K562 (cell line): Measurements from ENCODE around the gene SOCS3. TPM values are rescaled to one million over a fixed set of nuclear protein-coding genes. Genes with fewer than 3 reads are reported as not detected.

Experiments
- ATAC-seq: fragments of 200-7000 bp; cut with Tn5 transposase; 3 replicates; pipeline ENCODE4 v1.9.1; 2020; ENCODE audit warnings: moderate library complexity
- BruUV-seq: library from RNA; stranded (reverse); fragments of 400-500 nt; replicated peaks from 2 replicates; lab custom pipeline; 2021; lab: Mats Ljungman, UMichigan
- CTCF ChIA-PET: fragments of 300-600 bp; formaldehyde crosslinking; extraction: SDS; loops from one replicate; lab custom pipeline; 2021; ENCODE audit warnings: low intra/inter-chr PET ratio; lab: Yijun Ruan, JAX
- POLR2A ChIA-PET: fragments of 300-600, 350-650 bp; sonication (Branson Sonifier 250); formaldehyde crosslinking; extraction: SDS; loops from one replicate; lab custom pipeline; 2021; ENCODE audit warnings: antibody characterized with exemption, inconsistent platforms; lab: Yijun Ruan, JAX
- DNase-seq, 4 experiments: peaks; one replicate each; pipeline versions ENCODE4 v3.0.0 to v3.0.0-alpha.2; 2011 to 2018; ENCODE audit warnings: low spot score in 3 of 4, mixed read lengths in 3 of 4; ENCODE audit errors: extremely low read depth in 1 of 4
- FAIRE-seq: peaks from 2 replicates; lab custom pipeline; 2011; peaks lifted over from hg19 to GRCh38; lab: Jason Lieb, UNC
- H2AFZ ChIP-seq: 2 replicates; pipeline ENCODE4 v1.6.0; 2011; ENCODE audit warnings: low read depth, low read length, control low read depth, inconsistent platforms
- H3K27ac ChIP-seq: fragments of 200-600 bp; 3 replicates; pipeline ENCODE4 v1.8.0; 2011; ENCODE audit warnings: low read depth, mild to moderate bottlenecking, control low read depth, inconsistent platforms, low read length, moderate library complexity, mixed read lengths; ENCODE audit errors: extremely low read depth
- H3K27me3 ChIP-seq, 2 experiments: fragments of 300-600 bp in 1 of 2; 2 replicates in 1 of 2; 3 replicates in 1 of 2; pipeline versions ENCODE4 v1.6.0 to v1.8.0; 2011; ENCODE audit warnings: inconsistent platforms in 2 of 2, low read length in 2 of 2, mild to moderate bottlenecking in 1 of 2, mixed read lengths in 1 of 2, moderate library complexity in 1 of 2; ENCODE audit not compliant: control insufficient read depth in 2 of 2, insufficient read depth in 2 of 2
- H3K36me3 ChIP-seq: fragments of 300-600 bp; 3 replicates; pipeline ENCODE4 v1.8.0; 2011; ENCODE audit warnings: mild to moderate bottlenecking, low read length, inconsistent platforms; ENCODE audit not compliant: control insufficient read depth, insufficient read depth
- H3K4me1 ChIP-seq, 2 experiments: fragments of 200-600 bp in 1 of 2; replicated peaks in 1 of 2; 2 replicates in 1 of 2; 3 replicates in 1 of 2; pipeline versions ENCODE4 v1.5.1 to v1.8.0; 2011; ENCODE audit warnings: inconsistent platforms in 2 of 2, low read length in 2 of 2, mild to moderate bottlenecking in 1 of 2, mixed read lengths in 1 of 2, moderate library complexity in 1 of 2; ENCODE audit not compliant: control insufficient read depth in 2 of 2, insufficient read depth in 2 of 2
- H3K4me2 ChIP-seq: 2 replicates; pipeline ENCODE4 v1.6.1; 2011; ENCODE audit warnings: low read length, control low read depth, inconsistent platforms, mixed read lengths; ENCODE audit not compliant: insufficient read depth
- H3K4me3 ChIP-seq: fragments of 200-600 bp; sonication (generic), shearing (Covaris generic); 2 replicates; pipeline ENCODE4 v1.5.1; 2016; ENCODE audit warnings: control low read depth, inconsistent platforms
- H3K79me2 ChIP-seq: fragments of 200-600 bp; 3 replicates; pipeline ENCODE4 v1.8.0; 2011; ENCODE audit warnings: low read length, inconsistent platforms; ENCODE audit not compliant: control insufficient read depth, insufficient read depth
- H3K9ac ChIP-seq, 2 experiments: 2 replicates each; pipeline versions ENCODE4 v1.6.0 to v1.6.1; 2011; ENCODE audit warnings: low read depth in 2 of 2, low read length in 2 of 2, control low read depth in 1 of 2, inconsistent platforms in 1 of 2, mild to moderate bottlenecking in 1 of 2, mixed read lengths in 1 of 2; ENCODE audit not compliant: insufficient read depth in 1 of 2
- H3K9me1 ChIP-seq: one replicate; pipeline ENCODE4 v1.6.0; 2011; ENCODE audit warnings: inconsistent platforms, mild to moderate bottlenecking, low read length, moderate library complexity; ENCODE audit not compliant: control insufficient read depth, insufficient read depth
- H3K9me3 ChIP-seq: replicated peaks from 2 replicates; pipeline ENCODE4 v1.5.1; 2011; ENCODE audit warnings: low read depth, low read length, inconsistent platforms; ENCODE audit not compliant: control insufficient read depth, insufficient read depth
- H4K20me1 ChIP-seq: replicated peaks from 2 replicates; pipeline ENCODE4 v1.6.1; 2011; ENCODE audit warnings: low read length, inconsistent platforms, mixed read lengths; ENCODE audit not compliant: control insufficient read depth, insufficient read depth
- ADNP ChIP-seq: fragments of 200-800 bp; sonication (Bioruptor generic); IDR thresholded peaks from 2 replicates; pipeline ENCODE4 v1.6.1; 2016; ENCODE audit warnings: missing genetic modification characterization, missing compliant biosample characterization
- CBX5 ChIP-seq: IDR thresholded peaks from 2 replicates; pipeline ENCODE4 v1.6.1; 2014; ENCODE audit warnings: low read depth, borderline replicate concordance
- DDX20 ChIP-seq: fragments of 450-650 bp; IDR thresholded peaks from 2 replicates; pipeline ENCODE4 v1.6.1; 2016; ENCODE audit warnings: missing genetic modification characterization, low read depth, mild to moderate bottlenecking, missing compliant biosample characterization, moderate library complexity
- MCM2 ChIP-seq: fragments of 450-650 bp; IDR thresholded peaks from 2 replicates; pipeline ENCODE4 v1.6.1; 2017; ENCODE audit warnings: low read depth, mild to moderate bottlenecking
- MEF2A ChIP-seq: IDR thresholded peaks from 2 replicates; pipeline ENCODE4 v1.6.1; 2011; ENCODE audit warnings: low read depth, mild to moderate bottlenecking, low read length, moderate library complexity; ENCODE audit not compliant: control insufficient read depth
- NUFIP1 ChIP-seq: fragments of 450-650 bp; IDR thresholded peaks from 2 replicates; pipeline ENCODE4 v1.6.1; 2018; ENCODE audit not compliant: partially characterized antibody
- PCBP2 ChIP-seq: fragments of 200-400 bp; formaldehyde crosslinking; IDR thresholded peaks from 2 replicates; pipeline ENCODE4 v1.6.1; 2018; ENCODE audit warnings: low read length, low read depth, mild to moderate bottlenecking, moderate library complexity; ENCODE audit not compliant: poor library complexity, severe bottlenecking
- RBM14 ChIP-seq: fragments of 200-400 bp; formaldehyde crosslinking; IDR thresholded peaks from 2 replicates; pipeline ENCODE4 v1.6.1; 2018; ENCODE audit warnings: low read depth, mild to moderate bottlenecking, low read length, moderate library complexity, borderline replicate concordance; ENCODE audit not compliant: insufficient read depth
- TCF3 ChIP-seq: sonication (generic); formaldehyde crosslinking; IDR thresholded peaks from 2 replicates; pipeline ENCODE4 v1.4.0; 2020; ENCODE audit warnings: mild to moderate bottlenecking, missing genetic modification reagents
- ZMIZ1 ChIP-seq, 2 experiments: fragments of 150-350 bp in 1 of 2; IDR thresholded peaks; 2 replicates each; pipeline ENCODE4 v1.6.1; 2012 to 2016; ENCODE audit warnings: low read depth in 2 of 2, low read length in 2 of 2, mild to moderate bottlenecking in 1 of 2, moderate library complexity in 1 of 2
- ZNF445 ChIP-seq: fragments of 250-450 bp; sonication (Bioruptor Pico); IDR thresholded peaks from 2 replicates; pipeline ENCODE4 v1.4.0; 2020; ENCODE audit warnings: low read depth, mild to moderate bottlenecking, moderate library complexity
- ZNF584 ChIP-seq: fragments of 200-800 bp; sonication (Bioruptor generic); IDR thresholded peaks from 2 replicates; pipeline ENCODE4 v1.6.1; 2016; ENCODE audit warnings: low read depth, mild to moderate bottlenecking, missing genetic modification characterization, missing compliant biosample characterization
- ZNF79 ChIP-seq: fragments of 250-450 bp; sonication (Bioruptor Pico); IDR thresholded peaks from 2 replicates; pipeline ENCODE4 v1.4.0; 2020; ENCODE audit warnings: low read depth, mild to moderate bottlenecking, moderate library complexity
- WGBS: fragments of 100-300 bp; shearing (Covaris generic); methylation state at CpG from one replicate; pipeline ENCODE4 v1.1.6; 2016; ENCODE audit warnings: low coverage, mixed read lengths; ENCODE audit not compliant: insufficient coverage; ENCODE audit errors: missing lambda C conversion rate; 5-methylcytosine and 5-hydroxymethylcytosine counted together
- in situ Hi-C: fragments of 300-500 bp; cut with MboI; formaldehyde crosslinking; loops from 4 replicates; pipeline ENCODE4 v1.15.0; 2018; ENCODE audit warnings: inconsistent platforms, mixed read lengths
- intact Hi-C: fragments of 100-400 bp; cut with micrococcal nuclease; formaldehyde crosslinking; loops from 2 replicates; pipeline ENCODE4 v1.14.2; 2022
- polyA plus RNA-seq, 8 experiments: library from polyadenylated mRNA; depleted of rRNA in 4 of 8; stranded (reverse) in 5 of 8; unstranded in 3 of 8; fragments of >200 nt; fragmentation: Nextera tagmentation in 2 of 8; fragmentation: Illumina TruSeq in 1 of 8; extraction: Ambion mirVana in 2 of 8; extraction: Trizol in 1 of 8; gene quantifications; 2 replicates each; pipeline versions ENCODE4 v1.2.1 to v1.2.3, GENCODE V29; 2011 to 2014; ENCODE audit warnings: inconsistent platforms in 1 of 8, missing spikeins in 1 of 8
- total RNA-seq, 7 experiments: library from RNA; depleted of rRNA in 6 of 7; stranded (reverse); fragments of >200 nt in 6 of 7; fragmentation: Illumina TruSeq in 2 of 7; extraction: Trizol in 2 of 7; gene quantifications; 2 replicates each; pipeline versions ENCODE4 v1.2.1 to v1.2.3, GENCODE V29; 2011 to 2021; ENCODE audit warnings: low replicate concordance in 1 of 7
- TF ChIP-seq, protein P1 (sequence below): fragments of 250-450 bp; sonication (Bioruptor Pico); IDR thresholded peaks from 2 replicates; pipeline ENCODE4 v1.5.0; 2020; ENCODE audit warnings: mild to moderate bottlenecking, borderline replicate concordance

SOCS3 gene
- total and polyA plus RNA-seq, 9 of the 15 experiments (the other 6 are each of a cell fraction or from before 2014, with no cell fraction given), result 0.56 to 38.9 (median 13.7) TPM

DNA sequence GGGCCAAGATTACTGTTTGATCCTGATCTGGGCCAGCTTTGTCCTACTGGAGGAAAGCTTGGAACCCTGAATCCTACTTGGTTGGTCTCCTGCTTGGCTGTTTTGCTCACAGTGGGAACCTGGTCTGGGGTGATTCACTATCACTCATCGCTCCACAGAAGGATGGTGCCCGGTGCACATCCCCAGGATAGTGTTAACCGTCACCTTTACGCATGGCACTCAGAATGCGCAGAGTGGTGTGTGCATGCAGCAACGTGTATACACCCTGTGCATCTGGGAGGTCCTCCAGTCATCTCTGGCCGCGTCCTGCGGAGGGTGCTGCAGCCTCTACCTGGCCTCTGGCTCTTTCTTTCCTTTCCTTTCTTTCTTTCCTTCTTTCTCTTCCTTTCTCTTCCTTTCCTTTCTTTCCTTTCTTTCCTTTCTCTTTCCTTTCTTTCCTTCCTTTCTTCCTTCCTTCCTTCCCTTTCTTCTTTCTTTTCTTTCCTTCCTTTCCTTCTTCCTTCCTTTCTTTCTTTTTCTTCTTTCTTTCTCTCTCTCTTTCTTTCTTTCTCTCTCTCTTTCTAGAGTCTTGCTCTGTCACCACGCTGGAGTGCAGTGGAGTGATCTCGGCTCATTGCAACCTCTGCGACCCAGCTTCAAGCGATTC is 13.1 kb downstream of the SOCS3 start:
- no TSS peak for BruUV-seq
- Histone ChIP-seq H3K36me3 (no peaks in the 10 kb centered on the region), H3K9me1 (no peaks in the 10 kb centered on the region), H2AFZ (no peak overlapping the region), H3K4me2 (no peak overlapping the region), H3K27ac (no peak overlapping the region), H4K20me1 (no peaks in the 10 kb centered on the region), H3K79me2 (no peaks in the 10 kb centered on the region), H3K9me3 (no peaks in the 10 kb centered on the region), H3K27me3 (no peaks in the 10 kb centered on the region), H3K4me3 (no peak overlapping the region), H3K4me1 (peaks cover 0 to 29% of the 10 kb centered on the region in 2 experiments; a peak in 4 of 5 replicates), H3K9ac (no peak overlapping the region)
- FAIRE-seq (peak; percentile 56), DNase-seq (no peak), ATAC-seq (peak; percentile 47; the same call in 1 of the 3 replicates)
- POLR2A ChIA-PET, result interaction anchor here (1.0 kb wide), 1 partner anchor 8 kb away, joined by 3 read pairs; no protein-coding TSS in a partner anchor
- CTCF ChIA-PET, result no interaction called here
- intact Hi-C loops, result no loop called here
- 35% methylated on average over 13 of the region's 13 CpGs for whole genome bisulfite sequencing
- in situ Hi-C loops, result no loop called here
- TF ChIP-seq RBM14, result no peak
- TF ChIP-seq ZNF445, result no peak
- no peak for TF ChIP-seq ZNF584 (CRISPR knock-in tag)
- no peak for TF ChIP-seq MCM2
- TF ChIP-seq, protein P1, sequence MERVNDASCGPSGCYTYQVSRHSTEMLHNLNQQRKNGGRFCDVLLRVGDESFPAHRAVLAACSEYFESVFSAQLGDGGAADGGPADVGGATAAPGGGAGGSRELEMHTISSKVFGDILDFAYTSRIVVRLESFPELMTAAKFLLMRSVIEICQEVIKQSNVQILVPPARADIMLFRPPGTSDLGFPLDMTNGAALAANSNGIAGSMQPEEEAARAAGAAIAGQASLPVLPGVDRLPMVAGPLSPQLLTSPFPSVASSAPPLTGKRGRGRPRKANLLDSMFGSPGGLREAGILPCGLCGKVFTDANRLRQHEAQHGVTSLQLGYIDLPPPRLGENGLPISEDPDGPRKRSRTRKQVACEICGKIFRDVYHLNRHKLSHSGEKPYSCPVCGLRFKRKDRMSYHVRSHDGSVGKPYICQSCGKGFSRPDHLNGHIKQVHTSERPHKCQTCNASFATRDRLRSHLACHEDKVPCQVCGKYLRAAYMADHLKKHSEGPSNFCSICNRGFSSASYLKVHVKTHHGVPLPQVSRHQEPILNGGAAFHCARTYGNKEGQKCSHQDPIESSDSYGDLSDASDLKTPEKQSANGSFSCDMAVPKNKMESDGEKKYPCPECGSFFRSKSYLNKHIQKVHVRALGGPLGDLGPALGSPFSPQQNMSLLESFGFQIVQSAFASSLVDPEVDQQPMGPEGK (CRISPR knock-in tag), result no peak
- no peak for TF ChIP-seq ZMIZ1 (IDR thresholded peaks at IDR 0.05; ENCODE audit: low read depth in 2 of 2, low read length in 2 of 2)
- TF ChIP-seq ZNF79 (CRISPR knock-in tag), result no peak
- TF ChIP-seq ADNP (tag), result no peak
- TF ChIP-seq NUFIP1, result no peak
- no peak for TF ChIP-seq MEF2A
- no peak for TF ChIP-seq DDX20 (tag)
- no peak for TF ChIP-seq CBX5
- TF ChIP-seq TCF3 (CRISPR knock-in tag), result no peak
- TF ChIP-seq PCBP2, result no peak
